ENCODE data around the gene DNAJC15.

DNAJC15 gene

DNA sequence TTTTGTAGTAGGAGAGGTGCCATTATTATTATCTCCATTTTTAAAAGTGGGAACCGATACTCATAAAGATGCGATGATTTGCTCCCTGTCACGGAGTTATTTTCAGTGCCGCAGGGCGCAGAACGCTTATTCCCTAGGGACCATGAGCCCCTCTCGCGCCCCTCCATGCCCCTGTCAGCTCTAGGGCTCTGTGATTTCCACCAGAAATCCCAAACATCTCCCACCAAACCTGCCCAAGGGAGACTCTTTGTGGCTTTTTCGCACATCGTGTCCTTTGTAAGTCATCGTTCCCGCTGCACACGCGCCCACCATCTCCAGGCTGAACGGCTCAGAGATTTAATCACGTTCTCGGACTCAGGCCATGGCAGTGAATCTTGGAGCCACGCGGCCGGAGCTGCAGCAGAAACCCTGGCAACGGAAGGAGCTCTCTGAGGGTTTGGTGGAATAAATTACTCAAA lies 105.1 kb downstream of the DNAJC15 start:
- no peaks in the 10 kb centered on the region for H3K9me3 ChIP-seq (ENCODE audit: control insufficient read depth, insufficient read depth, low read depth, low read length)
- H3K36me3 ChIP-seq (ENCODE audit: control insufficient read depth in 2 of 2, insufficient read depth in 1 of 2, low read length in 2 of 2), result no peaks in the 10 kb centered on the region
- ChIA-PET POLR2A (no interaction called here), CTCF (no interaction called here)
- no peak overlapping the region for H3K4me3 ChIP-seq (ENCODE audit: low read depth, low read length)
- no peaks in the 10 kb centered on the region; the same call in 1 of the 2 replicates for H3K4me1 ChIP-seq (ENCODE audit: control insufficient read depth, insufficient read depth, low read length)
- TF ChIP-seq ZNF791 (tag by site-specific recombination; IDR thresholded peaks at IDR 0.05) (no peak), ZNF211 (tag by site-specific recombination; IDR thresholded peaks at IDR 0.05; ENCODE audit: low read depth) (no peak), SETDB1 (IDR thresholded peaks at IDR 0.05; ENCODE audit: insufficient read length, low read length) (no peak), ZNF530 (tag by site-specific recombination; IDR thresholded peaks at IDR 0.05; ENCODE audit: low read depth) (no peak), EGR2 (tag by site-specific recombination; IDR thresholded peaks at IDR 0.05; ENCODE audit: low read depth) (no peak)
- TF ChIP-seq, protein P1, sequence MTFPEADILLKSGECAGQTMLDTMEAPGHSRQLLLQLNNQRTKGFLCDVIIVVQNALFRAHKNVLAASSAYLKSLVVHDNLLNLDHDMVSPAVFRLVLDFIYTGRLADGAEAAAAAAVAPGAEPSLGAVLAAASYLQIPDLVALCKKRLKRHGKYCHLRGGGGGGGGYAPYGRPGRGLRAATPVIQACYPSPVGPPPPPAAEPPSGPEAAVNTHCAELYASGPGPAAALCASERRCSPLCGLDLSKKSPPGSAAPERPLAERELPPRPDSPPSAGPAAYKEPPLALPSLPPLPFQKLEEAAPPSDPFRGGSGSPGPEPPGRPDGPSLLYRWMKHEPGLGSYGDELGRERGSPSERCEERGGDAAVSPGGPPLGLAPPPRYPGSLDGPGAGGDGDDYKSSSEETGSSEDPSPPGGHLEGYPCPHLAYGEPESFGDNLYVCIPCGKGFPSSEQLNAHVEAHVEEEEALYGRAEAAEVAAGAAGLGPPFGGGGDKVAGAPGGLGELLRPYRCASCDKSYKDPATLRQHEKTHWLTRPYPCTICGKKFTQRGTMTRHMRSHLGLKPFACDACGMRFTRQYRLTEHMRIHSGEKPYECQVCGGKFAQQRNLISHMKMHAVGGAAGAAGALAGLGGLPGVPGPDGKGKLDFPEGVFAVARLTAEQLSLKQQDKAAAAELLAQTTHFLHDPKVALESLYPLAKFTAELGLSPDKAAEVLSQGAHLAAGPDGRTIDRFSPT (tag by site-specific recombination; IDR thresholded peaks at IDR 0.05), result no peak
- TF ChIP-seq, protein P2, sequence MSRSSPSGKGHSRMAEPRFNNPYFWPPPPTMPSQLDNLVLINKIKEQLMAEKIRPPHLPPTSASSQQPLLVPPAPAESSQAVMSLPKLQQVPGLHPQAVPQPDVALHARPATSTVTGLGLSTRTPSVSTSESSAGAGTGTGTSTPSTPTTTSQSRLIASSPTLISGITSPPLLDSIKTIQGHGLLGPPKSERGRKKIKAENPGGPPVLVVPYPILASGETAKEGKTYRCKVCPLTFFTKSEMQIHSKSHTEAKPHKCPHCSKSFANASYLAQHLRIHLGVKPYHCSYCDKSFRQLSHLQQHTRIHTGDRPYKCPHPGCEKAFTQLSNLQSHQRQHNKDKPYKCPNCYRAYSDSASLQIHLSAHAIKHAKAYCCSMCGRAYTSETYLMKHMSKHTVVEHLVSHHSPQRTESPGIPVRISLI (tag by site-specific recombination; IDR thresholded peaks at IDR 0.05), result no peak
- TF ChIP-seq, protein P3, sequence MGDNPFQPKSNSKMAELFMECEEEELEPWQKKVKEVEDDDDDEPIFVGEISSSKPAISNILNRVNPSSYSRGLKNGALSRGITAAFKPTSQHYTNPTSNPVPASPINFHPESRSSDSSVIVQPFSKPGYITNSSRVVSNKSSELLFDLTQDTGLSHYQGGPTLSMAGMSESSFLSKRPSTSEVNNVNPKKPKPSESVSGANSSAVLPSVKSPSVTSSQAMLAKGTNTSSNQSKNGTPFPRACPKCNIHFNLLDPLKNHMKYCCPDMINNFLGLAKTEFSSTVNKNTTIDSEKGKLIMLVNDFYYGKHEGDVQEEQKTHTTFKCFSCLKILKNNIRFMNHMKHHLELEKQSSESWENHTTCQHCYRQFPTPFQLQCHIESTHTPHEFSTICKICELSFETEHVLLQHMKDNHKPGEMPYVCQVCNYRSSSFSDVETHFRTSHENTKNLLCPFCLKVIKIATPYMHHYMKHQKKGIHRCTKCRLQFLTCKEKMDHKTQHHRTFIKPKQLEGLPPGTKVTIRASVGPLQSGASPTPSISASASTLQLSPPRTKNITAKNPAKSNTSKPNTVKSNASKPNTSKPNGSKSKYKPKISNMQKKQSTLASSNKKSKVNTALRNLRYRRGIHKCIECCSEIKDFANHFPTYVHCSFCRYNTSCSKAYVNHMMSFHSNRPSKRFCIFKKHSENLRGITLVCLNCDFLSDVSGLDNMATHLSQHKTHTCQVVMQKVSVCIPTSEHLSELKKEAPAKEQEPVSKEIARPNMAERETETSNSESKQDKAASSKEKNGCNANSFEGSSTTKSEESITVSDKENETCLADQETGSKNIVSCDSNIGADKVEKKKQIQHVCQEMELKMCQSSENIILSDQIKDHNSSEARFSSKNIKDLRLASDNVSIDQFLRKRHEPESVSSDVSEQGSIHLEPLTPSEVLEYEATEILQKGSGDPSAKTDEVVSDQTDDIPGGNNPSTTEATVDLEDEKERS (tag by site-specific recombination; IDR thresholded peaks at IDR 0.05), result no peak
- TF ChIP-seq, protein P4, sequence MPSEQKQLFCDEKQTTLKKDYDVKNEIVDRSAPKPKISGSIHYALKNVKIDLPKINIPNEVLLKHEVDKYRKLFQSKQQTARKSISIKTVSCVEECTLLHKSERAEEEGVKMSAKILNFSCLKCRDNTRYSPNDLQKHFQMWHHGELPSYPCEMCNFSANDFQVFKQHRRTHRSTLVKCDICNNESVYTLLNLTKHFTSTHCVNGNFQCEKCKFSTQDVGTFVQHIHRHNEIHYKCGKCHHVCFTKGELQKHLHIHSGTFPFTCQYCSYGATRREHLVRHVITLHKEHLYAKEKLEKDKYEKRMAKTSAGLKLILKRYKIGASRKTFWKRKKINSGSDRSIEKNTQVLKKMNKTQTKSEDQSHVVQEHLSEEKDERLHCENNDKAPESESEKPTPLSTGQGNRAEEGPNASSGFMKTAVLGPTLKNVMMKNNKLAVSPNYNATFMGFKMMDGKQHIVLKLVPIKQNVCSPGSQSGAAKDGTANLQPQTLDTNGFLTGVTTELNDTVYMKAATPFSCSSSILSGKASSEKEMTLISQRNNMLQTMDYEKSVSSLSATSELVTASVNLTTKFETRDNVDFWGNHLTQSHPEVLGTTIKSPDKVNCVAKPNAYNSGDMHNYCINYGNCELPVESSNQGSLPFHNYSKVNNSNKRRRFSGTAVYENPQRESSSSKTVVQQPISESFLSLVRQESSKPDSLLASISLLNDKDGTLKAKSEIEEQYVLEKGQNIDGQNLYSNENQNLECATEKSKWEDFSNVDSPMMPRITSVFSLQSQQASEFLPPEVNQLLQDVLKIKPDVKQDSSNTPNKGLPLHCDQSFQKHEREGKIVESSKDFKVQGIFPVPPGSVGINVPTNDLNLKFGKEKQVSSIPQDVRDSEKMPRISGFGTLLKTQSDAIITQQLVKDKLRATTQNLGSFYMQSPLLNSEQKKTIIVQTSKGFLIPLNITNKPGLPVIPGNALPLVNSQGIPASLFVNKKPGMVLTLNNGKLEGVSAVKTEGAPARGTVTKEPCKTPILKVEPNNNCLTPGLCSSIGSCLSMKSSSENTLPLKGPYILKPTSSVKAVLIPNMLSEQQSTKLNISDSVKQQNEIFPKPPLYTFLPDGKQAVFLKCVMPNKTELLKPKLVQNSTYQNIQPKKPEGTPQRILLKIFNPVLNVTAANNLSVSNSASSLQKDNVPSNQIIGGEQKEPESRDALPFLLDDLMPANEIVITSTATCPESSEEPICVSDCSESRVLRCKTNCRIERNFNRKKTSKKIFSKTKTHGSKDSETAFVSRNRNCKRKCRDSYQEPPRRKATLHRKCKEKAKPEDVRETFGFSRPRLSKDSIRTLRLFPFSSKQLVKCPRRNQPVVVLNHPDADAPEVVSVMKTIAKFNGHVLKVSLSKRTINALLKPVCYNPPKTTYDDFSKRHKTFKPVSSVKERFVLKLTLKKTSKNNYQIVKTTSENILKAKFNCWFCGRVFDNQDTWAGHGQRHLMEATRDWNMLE (tag by site-specific recombination; conservative IDR thresholded peaks at IDR 0.05; ENCODE audit: low read depth), result no peak
- H3K27ac ChIP-seq (ENCODE audit: extremely low read depth, low read depth, low read length), result no peak overlapping the region

DNA sequence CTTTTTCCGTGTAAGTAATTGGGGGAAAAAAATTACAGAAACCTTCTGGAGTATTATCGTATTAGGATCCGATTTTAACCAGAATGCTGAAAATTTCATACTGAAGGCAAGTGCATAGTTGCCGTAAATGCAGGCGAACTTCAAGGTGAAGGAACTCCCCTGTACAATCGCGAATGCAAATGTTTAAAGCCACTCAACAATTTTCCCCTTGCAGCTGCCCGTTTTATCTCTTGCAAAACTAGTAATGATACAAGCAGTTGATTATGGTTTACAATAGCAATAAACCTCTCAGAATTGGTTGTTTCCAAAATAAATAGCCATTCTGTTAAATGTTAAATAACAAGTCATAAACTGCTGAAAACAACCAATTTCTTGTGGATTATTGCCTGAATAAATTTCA lies 105.7 kb downstream of the DNAJC15 start:
- ChIA-PET POLR2A (no interaction called here), CTCF (no interaction called here)
- H3K4me1 ChIP-seq (ENCODE audit: control insufficient read depth, insufficient read depth, low read length), result no peaks in the 10 kb centered on the region; the same call in 1 of the 2 replicates
- no peaks in the 10 kb centered on the region for H3K36me3 ChIP-seq (ENCODE audit: control insufficient read depth in 2 of 2, insufficient read depth in 1 of 2, low read length in 2 of 2)
- H3K9me3 ChIP-seq (ENCODE audit: control insufficient read depth, insufficient read depth, low read depth, low read length), result no peaks in the 10 kb centered on the region
- no peak overlapping the region for H3K27ac ChIP-seq (ENCODE audit: extremely low read depth, low read depth, low read length)
- no peak overlapping the region for H3K4me3 ChIP-seq (ENCODE audit: low read depth, low read length)
- TF ChIP-seq ZNF2 (tag by site-specific recombination; IDR thresholded peaks at IDR 0.05), result no peak
- TF ChIP-seq, protein P5, sequence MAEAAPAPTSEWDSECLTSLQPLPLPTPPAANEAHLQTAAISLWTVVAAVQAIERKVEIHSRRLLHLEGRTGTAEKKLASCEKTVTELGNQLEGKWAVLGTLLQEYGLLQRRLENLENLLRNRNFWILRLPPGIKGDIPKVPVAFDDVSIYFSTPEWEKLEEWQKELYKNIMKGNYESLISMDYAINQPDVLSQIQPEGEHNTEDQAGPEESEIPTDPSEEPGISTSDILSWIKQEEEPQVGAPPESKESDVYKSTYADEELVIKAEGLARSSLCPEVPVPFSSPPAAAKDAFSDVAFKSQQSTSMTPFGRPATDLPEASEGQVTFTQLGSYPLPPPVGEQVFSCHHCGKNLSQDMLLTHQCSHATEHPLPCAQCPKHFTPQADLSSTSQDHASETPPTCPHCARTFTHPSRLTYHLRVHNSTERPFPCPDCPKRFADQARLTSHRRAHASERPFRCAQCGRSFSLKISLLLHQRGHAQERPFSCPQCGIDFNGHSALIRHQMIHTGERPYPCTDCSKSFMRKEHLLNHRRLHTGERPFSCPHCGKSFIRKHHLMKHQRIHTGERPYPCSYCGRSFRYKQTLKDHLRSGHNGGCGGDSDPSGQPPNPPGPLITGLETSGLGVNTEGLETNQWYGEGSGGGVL (tag by site-specific recombination; IDR thresholded peaks at IDR 0.05), result no peak
- TF ChIP-seq, protein P6, sequence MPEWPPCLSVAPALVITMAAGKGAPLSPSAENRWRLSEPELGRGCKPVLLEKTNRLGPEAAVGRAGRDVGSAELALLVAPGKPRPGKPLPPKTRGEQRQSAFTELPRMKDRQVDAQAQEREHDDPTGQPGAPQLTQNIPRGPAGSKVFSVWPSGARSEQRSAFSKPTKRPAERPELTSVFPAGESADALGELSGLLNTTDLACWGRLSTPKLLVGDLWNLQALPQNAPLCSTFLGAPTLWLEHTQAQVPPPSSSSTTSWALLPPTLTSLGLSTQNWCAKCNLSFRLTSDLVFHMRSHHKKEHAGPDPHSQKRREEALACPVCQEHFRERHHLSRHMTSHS (tag by site-specific recombination; IDR thresholded peaks at IDR 0.05), result no peak
- TF ChIP-seq ZNF660 (tag by site-specific recombination; IDR thresholded peaks at IDR 0.05), result no peak
- TF ChIP-seq, protein P7, sequence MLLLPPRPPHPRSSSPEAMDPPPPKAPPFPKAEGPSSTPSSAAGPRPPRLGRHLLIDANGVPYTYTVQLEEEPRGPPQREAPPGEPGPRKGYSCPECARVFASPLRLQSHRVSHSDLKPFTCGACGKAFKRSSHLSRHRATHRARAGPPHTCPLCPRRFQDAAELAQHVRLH (tag by site-specific recombination; IDR thresholded peaks at IDR 0.05), result no peak
- TF ChIP-seq, protein P8, sequence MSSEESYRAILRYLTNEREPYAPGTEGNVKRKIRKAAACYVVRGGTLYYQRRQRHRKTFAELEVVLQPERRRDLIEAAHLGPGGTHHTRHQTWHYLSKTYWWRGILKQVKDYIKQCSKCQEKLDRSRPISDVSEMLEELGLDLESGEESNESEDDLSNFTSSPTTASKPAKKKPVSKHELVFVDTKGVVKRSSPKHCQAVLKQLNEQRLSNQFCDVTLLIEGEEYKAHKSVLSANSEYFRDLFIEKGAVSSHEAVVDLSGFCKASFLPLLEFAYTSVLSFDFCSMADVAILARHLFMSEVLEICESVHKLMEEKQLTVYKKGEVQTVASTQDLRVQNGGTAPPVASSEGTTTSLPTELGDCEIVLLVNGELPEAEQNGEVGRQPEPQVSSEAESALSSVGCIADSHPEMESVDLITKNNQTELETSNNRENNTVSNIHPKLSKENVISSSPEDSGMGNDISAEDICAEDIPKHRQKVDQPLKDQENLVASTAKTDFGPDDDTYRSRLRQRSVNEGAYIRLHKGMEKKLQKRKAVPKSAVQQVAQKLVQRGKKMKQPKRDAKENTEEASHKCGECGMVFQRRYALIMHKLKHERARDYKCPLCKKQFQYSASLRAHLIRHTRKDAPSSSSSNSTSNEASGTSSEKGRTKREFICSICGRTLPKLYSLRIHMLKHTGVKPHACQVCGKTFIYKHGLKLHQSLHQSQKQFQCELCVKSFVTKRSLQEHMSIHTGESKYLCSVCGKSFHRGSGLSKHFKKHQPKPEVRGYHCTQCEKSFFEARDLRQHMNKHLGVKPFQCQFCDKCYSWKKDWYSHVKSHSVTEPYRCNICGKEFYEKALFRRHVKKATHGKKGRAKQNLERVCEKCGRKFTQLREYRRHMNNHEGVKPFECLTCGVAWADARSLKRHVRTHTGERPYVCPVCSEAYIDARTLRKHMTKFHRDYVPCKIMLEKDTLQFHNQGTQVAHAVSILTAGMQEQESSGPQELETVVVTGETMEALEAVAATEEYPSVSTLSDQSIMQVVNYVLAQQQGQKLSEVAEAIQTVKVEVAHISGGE (tag by site-specific recombination; conservative IDR thresholded peaks at IDR 0.05; ENCODE audit: low read depth), result no peak

Measured in HEK293 (cell line).